ENCODE measurements around the gene LEF1. TPM values are rescaled to one million over a fixed set of nuclear protein-coding genes. Genes with fewer than 3 reads are reported as not detected.
"Not testable (repeated sequence)": the region's sequence is repeated elsewhere in the genome, so short reads cannot be mapped to it uniquely, and the experiment has no call there.

Gene LEF1
- total RNA-seq, 2 donors from 2014 or later, result 3.4 TPM; not detected in 1

- DNase-seq (ENCODE audit: low spot score), result no peak
- no peaks in the 10 kb centered on the region for H3K4me1 ChIP-seq
- peaks cover 36% of the 10 kb centered on the region for H3K36me3 ChIP-seq
- H3K4me3 ChIP-seq, result no peak overlapping the region
- H3K27me3 ChIP-seq, result no peaks in the 10 kb centered on the region
- no peaks in the 10 kb centered on the region for H3K9me3 ChIP-seq
- no peak for TF ChIP-seq CTCF (IDR thresholded peaks at IDR 0.05)
- no peak overlapping the region for H3K27ac ChIP-seq
These were observed 155.4 kb downstream of the LEF1 start for GRCh38 chr4:108013327-108013726.

GRCh38 chr4:108012382-108012781, 156.3 kb downstream of the LEF1 start:
- not testable (repeated sequence) for H3K4me3 ChIP-seq; H3K27ac ChIP-seq; H3K27me3 ChIP-seq; H3K9me3 ChIP-seq; DNase-seq (ENCODE audit: low spot score); H3K4me1 ChIP-seq
- H3K36me3 ChIP-seq, result peaks cover 36% of the 10 kb centered on the region

DNA sequence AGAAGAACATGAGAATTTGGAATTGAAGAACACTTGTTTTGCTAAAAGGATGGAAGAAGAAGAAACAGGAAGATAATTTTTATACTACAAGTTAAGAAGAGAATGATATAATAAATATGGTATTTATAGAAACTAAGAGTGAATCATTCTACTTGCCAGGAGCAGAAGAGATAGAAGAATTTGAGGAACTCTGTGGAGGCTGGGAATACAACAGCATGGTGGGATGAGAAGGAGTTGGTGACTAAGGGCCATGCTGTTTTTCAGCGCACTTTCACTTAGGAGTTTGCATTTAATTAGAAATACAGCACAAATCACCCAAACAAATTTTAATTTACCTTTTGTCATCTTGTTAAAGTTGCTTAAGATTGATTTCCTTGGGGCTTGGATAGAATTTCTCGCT, 158.6 kb downstream of the LEF1 start:
- Histone ChIP-seq H3K36me3 (peaks cover 27% of the 10 kb centered on the region), H3K4me3 (no peak overlapping the region), H3K27me3 (no peaks in the 10 kb centered on the region), H3K27ac (no peak overlapping the region), H3K4me1 (peaks cover 0 to 10% of the 10 kb centered on the region in 2 donors), H3K9me3 (no peaks in the 10 kb centered on the region)
- no peak for DNase-seq (ENCODE audit: low spot score)
- no peak for TF ChIP-seq CTCF (IDR thresholded peaks at IDR 0.05)

GRCh38 chr4:108008721-108009120, 160.0 kb downstream of the LEF1 start:
- Histone ChIP-seq H3K27ac (no peak overlapping the region), H3K4me3 (no peak overlapping the region), H3K27me3 (no peaks in the 10 kb centered on the region), H3K9me3 (no peaks in the 10 kb centered on the region), H3K36me3 (peaks cover 17% of the 10 kb centered on the region), H3K4me1 (peaks cover 0 to 18% of the 10 kb centered on the region in 2 donors)
- TF ChIP-seq CTCF (IDR thresholded peaks at IDR 0.05), result no peak
- DNase-seq (ENCODE audit: low spot score), result no peak

- Histone ChIP-seq H3K36me3 (peaks cover 17% of the 10 kb centered on the region), H3K27ac (no peak overlapping the region), H3K9me3 (no peaks in the 10 kb centered on the region), H3K4me1 (peaks cover 0 to 23% of the 10 kb centered on the region in 2 donors), H3K27me3 (no peaks in the 10 kb centered on the region), H3K4me3 (no peak overlapping the region)
- DNase-seq (ENCODE audit: low spot score), result no peak
- TF ChIP-seq CTCF (IDR thresholded peaks at IDR 0.05), result no peak
These were observed 160.7 kb downstream of the LEF1 start for GRCh38 chr4:108007984-108008383.

- DNase-seq (ENCODE audit: low spot score), result no peak
- H3K27ac ChIP-seq, result peak overlapping the region in 1 of 2 donors; percentile 13
- no peaks in the 10 kb centered on the region for H3K9me3 ChIP-seq
These were observed 162.4 kb downstream of the LEF1 start for GRCh38 chr4:108006361-108006760.

More at GRCh38 chr4:108006361-108006760, 162.4 kb downstream of the LEF1 start:
- TF ChIP-seq CTCF (IDR thresholded peaks at IDR 0.05), result no peak
- Histone ChIP-seq H3K4me3 (no peak overlapping the region), H3K36me3 (peaks cover 10% of the 10 kb centered on the region), H3K4me1 (peaks cover 0 to 23% of the 10 kb centered on the region in 2 donors), H3K27me3 (no peaks in the 10 kb centered on the region)

All from right atrium auricular region (tissue), 2 donors.